DMS153 (cell line): ENCODE measurements around the gene AMPH.

Experiments
- DNase-seq: peaks from one replicate; lab custom pipeline; 2025; lab: John Stamatoyannopoulos, UW

Gene AMPH

DNA sequence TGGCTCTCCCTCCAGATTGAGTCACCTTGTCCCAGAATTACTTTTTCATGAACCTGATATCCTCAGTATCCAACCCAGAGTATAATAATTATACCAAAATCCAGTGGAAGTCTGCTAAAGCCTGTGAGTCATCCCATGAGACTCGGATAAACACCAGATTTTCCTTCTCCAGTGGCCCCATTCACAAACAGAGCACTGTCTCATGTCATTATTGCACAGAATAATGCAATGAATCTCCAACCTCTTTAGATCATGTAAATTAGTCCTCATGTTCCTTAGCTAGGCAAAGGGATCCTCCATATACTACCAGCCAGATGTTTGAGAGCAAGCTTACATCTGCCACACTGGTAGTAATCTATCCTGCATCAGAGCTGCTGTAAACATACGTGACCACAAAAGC lies 89.0 kb downstream of the AMPH start:
- no peak for DNase-seq

DNA sequence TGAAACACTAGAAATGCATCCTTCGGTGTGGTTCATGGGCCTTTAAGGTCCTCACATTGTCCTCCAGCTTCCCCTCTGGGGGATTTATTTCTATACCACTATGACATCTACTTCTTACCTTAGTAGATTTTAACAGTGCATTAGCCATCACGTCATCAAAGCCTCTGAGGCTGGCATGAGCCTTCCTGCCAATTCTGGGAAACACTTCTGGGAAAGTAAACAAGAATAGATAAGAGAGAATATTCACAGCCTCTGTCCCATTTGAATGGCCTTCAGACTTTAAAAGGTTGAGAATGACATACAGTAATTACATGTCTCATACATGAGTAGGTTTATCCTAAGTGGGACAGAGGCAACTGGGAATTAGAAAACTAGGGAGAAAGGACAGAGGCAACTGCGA lies 89.7 kb downstream of the AMPH start:
- DNase-seq: peak; percentile 90

DNA sequence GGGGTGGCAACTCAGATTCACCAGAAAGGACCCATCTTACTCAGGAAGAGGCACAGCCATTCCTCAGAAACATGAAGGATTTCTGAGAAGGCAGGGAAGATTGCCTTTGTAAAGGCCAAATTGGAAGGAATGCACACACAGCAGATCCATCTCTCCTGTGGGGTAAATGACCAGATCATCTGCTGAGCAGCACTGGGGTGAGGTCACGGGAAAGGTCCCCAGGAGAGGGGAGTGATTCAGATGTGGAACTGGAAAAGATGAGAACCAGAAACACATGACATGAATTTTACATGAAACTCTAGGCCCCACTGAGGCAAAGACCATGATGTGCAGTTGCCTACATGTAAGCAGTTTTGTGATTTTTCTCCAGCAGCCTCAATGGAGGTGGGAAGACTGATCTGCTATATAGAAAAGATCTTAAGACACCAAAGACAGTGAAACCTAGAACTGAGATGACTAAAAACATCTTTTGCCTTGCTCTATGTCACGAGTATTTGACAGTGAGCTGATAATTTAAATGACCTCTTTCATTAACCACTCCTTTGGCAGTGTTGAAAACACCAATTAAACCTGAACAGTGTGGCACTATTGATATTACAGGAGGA lies 91.6 kb downstream of the AMPH start:
- DNase-seq: no peak

DNA sequence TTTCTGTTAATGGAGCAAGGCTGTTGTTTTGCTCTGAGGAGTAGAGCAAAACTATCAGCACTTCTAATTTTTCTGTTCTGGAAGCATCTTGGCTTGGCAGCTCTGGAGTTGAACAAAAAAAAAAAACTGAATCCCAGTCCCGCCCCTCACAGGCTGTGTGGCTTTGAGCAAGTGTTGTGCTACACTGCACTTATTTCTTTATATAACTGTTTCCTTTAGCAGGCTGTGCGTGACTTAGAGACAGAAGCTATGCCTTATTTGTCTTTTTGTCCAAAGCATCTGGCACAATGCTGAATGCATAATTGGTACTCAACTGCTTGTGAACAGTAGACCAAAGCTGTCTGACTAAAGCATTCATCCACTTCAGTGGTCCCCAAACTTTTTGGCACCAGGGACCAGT lies 96.1 kb downstream of the AMPH start:
- no peak for DNase-seq

DNA sequence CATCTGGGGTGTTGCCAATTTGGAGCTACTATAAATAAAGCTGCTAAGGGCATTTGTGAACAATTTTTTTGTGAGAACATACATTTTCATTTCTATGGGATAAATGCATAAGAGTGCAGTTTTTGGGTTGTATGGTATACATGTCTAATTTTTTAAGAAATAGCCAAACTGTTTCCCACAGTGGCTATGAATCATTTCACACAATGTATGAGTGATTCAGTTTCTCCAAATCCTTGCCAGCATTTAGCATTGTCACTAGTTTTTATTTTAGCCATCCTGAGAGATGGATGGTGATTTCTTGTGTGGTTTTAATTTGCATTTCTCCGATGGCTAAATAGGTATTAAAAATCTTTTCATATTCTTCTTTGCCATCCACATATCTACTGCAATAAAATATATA lies 105.3 kb downstream of the AMPH start:
- no peak for DNase-seq

DNA sequence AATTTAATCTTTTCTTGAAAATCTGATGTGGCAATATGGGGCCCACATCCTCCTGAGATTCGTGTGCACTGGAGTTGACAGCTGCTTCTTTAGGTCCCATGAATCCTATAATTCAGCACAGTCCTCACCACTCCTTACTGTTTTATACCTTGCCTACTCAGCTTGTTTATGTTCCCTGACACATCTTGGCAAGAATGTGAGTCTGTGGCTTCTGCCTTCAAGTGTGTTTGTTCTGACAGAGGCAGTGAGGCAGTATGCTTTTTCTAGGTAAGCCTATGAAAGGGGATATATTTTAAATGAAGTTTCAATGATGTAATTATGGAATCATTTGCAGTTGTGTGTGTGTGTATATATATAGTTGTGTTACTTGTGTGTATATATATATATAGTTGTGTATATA lies 106.4 kb downstream of the AMPH start:
- DNase-seq: no peak

DNA sequence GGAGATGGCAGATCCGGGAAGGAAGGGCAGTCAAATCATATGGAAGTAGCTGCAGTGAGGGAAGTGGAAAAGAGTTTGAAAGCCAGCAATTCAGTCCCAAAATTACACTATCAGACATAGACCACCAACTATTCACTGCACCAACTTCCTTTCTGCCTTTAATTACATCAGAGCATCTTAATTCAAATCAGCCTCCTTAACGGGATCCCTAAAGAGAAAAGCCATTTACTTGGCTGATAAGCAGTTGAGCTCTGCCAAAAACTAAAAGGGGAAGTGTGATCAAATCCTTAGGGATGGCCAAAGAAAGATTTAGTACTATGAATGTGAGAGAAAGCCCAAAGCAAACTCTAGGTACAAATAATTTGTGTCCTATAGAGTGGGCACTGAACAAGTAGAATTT lies 110.4 kb downstream of the AMPH start:
- no peak for DNase-seq

DNA sequence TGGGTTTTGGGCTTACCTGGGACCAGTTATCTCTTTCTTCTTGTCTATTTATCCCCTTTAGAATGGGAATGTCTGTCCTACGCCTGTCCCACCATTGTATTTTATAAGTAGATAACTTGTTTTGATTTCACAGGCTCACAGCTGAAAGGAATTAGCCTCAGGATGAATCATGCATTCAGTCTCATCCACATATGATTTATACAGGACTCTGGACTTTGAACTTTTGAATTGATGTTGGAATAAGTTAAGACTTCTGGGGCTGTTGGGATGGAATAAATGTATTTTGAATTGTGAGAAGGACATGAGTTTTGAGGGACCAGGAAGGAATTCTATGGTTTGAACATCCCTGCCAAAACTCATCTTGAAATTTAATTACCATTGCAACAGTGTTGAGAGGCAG lies 112.6 kb downstream of the AMPH start:
- DNase-seq: no peak

DNA sequence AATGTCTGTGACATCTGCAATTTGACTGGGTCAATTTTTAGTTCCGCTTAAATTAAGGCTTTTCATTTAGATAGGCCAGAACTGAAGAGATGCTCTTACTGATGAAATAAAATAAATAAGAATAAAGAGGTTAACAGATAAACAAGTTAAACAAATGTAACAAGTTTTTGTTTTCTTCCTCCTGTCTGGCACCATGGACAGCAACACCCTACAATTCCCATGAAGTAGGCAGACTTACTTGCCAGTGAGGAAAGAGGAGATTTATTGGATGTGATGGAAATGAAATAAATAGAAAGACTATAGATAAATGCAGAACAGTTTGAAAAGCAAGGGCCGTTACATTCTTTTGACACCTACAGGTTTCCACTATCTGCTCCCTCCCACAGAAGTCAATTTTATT lies 118.5 kb downstream of the AMPH start:
- DNase-seq: no peak

DNA sequence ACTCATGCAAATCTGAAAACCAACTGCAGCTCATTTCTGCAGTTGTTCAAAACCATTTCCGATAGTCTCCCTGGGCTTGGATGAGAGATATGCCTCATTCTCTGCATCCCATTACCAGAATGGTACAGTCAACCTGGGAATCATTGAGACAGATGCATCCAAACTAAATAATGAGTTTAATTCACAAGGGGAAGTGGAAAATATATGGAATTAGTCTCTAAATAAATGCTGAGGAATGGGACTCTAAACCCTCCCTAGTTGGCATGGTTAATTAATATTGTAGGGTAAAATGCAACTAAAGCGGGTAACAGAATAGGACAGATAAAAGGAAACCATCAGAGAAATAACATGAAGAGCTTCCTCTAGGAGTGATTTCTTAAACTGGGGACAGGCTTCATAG lies 118.9 kb downstream of the AMPH start:
- DNase-seq: no peak

DNA sequence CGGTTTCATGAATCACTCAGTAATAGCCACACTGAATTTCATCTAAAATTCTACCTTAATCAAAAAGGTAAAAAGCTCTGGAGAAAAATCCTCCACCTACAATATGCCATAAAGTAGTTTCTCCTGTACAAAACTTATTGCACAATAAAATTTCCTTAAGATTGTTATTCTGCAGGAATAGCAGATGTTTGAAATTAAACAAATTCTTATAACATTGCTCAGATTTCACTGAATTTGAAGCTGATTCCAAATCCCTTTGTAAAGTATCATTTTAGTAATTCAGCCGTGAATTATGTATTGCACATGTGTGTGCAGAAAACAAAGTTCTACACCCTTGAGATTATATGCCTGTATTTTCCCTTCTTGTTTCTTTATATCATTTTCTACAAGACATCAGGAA lies 123.8 kb downstream of the AMPH start:
- no peak for DNase-seq

DNA sequence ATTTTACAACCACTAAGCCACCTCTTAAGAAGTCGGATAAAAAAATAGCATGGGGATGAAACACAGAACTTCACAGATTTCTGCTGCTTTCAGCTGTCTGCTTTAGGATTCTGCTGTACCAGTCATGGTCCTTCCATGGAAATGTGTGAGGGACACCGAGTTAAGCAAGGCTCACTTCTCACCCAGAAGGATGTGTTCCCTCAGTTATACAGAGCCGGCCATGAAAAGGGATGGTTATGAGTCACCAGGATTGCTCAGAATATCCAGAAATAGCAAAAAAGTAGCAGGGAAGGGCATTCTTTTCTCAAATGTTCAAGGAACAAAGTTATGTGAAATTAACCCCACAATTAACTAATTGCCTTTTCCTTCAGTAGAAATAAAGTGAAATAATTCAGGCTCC lies 124.4 kb downstream of the AMPH start:
- DNase-seq: no peak

DNA sequence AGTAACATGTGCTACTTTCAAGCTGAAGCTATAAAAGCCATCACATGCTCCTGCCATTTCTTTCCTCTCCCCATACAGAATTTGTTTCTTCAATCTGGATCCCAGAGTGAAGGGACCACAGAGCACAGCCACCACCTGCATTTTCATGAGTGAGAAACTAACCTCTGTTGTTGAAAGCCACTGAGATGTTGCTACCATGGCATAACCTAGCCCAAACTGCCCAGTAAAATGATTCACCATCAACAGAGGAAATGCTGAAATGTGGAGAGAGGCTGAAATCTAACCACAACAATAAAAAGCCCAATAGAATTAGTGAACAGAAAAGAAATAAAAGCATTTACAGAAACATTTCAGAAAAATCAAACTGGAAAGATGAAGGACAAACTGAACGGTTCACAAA lies 125.2 kb downstream of the AMPH start:
- no peak for DNase-seq

DNA sequence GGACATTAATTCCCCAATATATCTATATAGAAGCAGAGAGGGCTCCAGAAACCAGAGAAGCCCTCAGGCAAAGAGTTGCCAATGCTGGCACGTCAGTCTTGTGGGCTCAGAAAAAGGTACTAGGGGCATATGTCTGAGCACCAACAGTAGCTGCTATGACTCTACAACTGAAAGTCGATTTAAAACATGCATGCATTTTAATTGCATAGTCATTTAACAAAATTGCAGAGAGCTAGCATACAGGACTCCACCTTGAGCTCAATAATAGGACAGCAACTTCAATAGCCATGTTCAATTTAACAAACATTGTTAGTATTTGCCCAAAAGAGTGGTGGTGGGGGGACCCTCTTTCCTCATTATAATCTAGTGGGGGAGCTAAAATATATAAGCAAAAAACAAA lies 126.5 kb downstream of the AMPH start:
- DNase-seq: no peak

DNA sequence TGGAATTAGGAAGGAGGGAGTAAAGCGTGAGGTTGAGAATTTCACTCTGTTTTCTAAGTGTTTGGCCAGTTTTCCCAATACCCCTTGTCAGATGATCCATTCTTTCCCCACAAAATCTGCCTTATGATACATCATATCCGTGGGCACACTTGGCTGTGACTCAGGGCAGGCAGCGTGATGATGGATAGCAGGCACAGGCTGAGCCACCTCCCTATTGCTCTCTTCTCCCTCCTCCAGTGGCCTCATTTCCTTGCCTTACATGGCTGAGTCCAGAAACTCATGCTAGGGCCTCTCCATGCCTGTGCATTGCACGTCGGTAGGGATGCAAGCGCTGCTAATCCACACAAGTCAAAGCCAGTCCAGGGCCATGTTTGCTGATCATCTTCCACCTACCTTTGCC lies 128.3 kb downstream of the AMPH start:
- DNase-seq: no peak

DNA sequence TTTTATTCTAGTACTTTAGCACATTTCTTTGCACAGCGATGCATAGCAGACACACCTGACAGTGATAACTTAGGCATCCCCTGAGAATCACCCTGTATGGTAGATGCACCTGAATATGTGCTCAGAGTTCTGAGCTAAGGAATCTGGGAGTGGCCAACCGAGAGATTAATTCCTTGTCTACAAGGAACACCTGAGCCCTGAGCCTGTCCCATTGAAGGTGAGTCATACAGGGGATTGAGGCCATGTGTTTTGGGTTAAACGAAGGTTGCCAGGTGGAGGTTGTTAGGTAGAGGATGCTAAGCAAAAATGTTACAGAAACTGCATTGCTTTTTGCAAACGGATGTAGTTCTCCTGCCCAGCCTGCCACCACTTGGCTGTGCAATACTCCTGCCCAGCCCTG lies 128.9 kb downstream of the AMPH start:
- no peak for DNase-seq

DNA sequence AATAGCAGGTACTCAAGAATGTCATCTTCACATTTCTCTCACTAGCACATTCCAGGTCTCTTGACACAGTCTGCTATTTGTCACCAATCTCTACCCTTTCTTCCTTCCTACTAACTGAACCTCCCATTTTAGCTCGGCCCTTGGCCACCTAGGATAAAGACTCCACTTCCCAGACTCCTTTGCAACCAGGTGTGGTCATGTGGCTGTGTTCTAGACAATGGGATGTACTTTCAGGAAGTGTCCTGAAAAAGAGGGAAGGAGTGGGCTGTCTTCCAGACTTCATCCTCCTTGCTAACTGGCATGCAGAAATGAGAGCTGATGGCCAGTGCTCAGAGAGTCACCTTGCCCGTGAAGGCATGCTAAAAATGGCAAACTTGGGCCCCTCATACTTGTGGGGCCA lies 139.2 kb downstream of the AMPH start:
- no peak for DNase-seq

DNA sequence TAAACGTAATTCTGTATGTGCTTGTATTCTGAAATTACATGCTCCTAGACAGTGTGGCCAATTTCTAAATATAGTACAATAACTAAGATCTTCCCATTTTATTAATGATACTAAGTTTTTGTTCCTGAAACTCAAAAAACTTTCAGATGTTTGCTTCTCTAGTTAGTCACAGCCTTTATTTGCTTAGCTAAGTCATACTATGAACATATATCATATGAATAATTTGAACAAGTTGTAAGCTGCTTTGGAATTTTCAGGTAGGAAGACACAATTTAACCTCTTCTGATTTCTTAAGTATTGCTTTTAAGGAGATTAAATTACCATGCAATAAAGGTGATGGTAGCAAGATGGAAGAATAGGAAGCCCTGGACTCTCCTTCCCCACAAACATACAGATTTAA lies 148.7 kb downstream of the AMPH start:
- DNase-seq: no peak

DNA sequence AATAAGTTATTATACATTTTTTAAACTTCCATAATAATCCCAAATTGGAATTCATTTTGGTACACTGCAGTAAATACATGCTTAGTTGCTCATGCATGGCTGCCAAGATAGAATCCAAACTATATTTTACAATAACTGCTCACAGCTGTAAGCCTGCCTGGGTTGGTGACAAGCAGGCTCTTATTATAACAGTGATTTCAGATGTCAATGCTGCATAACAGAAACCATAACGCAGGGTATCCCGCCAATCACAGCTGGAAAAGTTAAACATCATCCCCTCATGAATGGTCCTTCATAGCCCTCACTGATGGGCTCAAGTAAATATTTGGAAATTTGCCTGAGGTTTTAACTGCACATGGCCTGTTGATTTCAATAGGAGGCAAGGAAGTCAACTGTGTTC lies 149.8 kb downstream of the AMPH start:
- DNase-seq: no peak

DNA sequence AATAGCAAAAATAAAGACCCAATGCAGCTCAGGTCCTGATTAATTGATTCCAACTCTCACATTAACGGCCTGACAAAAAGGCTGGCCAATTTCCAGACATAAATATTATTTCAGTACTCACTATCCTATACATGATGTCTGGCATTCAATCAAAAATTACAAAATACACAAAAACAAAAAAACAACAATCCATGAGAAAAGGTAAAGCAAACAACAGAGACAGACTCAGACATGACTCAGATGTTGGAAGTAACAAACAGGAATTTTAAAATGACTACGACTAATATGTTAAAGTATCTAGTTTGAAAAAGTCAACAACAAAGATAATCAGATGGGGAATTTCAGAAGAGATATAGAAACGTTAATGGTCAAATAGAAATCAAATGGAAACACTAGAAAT lies 152.8 kb downstream of the AMPH start:
- DNase-seq: no peak

DNA sequence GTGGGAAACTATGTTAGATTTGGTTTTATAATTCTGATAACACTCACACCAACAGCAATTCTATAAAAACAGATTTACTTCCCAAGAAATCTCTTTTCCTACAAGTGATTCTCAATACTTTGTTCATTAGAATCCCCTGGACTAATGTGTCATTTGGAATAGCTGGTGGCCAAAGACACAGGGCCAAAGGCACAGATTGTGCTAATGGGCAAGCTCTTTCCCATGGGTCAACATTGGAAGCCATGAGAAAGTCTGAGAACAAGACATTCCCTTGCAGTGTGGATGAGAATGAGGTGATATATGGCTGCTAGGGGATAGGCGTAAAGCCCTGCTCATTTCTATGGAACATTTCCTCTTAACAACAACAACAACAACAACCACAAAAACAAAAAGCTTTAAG lies 153.8 kb downstream of the AMPH start:
- DNase-seq: no peak

DNA sequence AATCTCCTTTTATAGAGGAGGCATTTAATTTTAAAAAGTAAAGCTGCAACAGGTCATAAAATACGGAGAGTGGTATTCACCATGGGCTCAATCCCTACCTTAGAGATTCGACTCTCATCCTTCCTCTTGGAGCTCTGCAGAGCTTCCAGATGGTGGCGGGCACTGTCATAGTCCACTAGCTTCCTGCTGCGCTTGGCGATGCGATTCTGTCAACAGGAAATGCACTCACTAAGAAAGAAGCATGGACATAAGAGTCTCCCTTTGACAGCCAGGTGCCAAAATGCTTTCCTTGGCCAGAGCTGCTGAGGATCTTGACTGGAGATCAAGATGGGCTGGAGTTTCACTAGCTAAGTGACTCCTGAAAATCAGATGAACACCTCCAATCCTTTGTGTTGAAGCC lies 154.4 kb downstream of the AMPH start:
- no peak for DNase-seq

DNA sequence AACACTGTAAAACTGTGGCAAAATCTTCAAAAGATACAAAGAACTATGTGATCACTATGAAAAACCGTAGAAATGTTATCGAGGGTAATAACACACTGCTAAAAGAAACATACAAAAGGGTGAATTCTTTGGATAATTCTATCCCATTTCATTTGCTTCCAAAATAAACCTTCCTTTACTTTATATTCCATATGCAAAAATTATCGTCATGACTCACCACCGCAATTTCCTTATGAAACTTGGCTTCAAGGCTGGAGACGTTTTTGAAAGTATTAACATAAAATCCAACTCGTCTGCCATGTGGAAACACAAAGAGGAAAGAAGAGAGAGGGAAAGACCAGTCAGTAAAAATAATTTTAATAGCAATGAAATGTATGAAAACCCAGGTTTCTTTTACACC lies 165.2 kb downstream of the AMPH start:
- no peak for DNase-seq

DNA sequence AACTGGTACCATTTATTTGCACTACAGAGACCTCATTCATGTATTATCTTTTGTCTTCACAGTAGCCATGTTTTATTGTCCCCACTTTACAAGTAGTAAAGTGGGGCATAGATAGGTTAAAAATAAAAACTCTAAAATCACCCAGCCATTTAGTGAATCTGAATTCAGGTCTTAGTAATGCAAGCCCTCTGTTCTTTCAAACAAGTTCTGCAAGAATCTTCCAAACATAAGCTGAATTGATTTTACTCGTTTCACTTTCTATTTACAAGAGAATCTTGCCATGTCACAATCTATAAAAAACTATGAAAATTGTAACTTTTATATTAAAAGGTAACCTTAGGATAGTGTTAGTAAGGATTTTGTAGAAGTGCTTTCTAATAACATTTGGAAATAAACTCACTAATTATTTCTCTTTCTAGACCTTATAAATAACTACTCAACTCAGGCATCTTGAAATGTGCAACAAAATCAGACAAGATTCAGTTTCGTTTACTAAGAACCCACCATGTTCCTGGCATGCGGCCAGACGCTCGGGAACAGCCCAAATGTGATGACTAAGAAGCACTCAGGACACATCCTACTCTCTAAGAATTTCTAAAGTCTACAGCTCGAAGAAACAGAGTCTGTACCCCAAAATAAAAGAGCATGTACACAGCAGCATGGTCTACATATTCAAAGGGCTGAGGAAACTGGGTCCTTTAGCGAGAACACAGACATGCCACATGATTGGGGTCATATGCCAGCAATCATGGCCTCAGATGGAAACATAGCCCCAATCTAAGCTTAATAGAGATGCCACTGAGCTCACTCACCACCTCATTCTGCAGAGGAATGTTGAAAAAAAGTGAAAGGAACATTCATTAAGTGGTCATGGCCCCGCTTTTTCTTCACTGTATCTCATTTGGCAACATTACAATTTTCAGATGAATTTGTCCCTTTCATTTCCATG lies 167.6 kb downstream of the AMPH start:
- no peak for DNase-seq
